VCaP (cell line): Measurements from ENCODE around the gene PSTK.
A peak's percentile ranks its signal among the peaks of the same experiment; 100 is the strongest.

Source experiments
- H3K27ac ChIP-seq: fragments of 450-650 bp; 2 replicates; pipeline ENCODE4 v1.5.1; 2017
- TF ChIP-seq, protein P1 (sequence below): fragments of 450-650 bp; conservative IDR thresholded peaks from 2 replicates; pipeline ENCODE4 v1.5.1; 2017; ENCODE audit warnings: mild to moderate bottlenecking, moderate library complexity

PSTK gene

DNA sequence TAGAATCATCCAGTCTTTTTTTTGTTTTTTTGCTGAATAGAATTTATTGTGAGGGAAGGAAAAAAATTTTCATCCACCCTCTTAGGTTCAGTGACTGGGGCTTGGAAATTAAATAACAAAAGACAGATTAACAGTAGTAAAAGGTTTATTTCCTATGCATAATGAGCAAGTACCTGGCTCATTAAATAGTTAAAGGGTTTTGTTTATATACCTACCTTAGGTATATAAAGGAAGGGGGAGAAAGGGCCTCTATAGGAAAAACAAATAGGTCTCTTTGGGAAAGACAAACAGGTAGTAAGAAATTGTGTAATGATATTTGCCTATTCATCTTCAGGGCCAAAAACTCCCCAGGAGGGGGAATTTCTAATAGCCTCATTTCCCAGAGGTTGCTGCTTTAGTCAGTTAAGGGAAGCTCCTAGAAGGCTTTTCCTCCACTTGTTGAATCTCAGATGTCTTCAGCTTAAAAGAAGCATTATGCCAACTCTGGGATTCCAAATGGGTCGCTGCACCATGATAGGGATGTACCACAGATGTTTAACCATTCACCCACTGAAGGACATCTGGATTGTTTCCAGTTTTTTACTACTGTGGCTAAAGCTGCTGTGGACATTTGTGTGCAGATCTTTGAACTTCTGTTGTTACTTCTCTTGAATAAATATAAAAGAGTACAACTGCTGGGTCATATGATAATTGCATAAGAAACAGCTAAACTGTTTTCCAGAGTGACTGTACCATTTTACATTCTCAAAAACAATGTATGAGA is 39.9 kb downstream of the PSTK start:
- H3K27ac ChIP-seq = peak overlapping the region; percentile 33; the same call in 1 of the 2 replicates
- TF ChIP-seq, protein P1, sequence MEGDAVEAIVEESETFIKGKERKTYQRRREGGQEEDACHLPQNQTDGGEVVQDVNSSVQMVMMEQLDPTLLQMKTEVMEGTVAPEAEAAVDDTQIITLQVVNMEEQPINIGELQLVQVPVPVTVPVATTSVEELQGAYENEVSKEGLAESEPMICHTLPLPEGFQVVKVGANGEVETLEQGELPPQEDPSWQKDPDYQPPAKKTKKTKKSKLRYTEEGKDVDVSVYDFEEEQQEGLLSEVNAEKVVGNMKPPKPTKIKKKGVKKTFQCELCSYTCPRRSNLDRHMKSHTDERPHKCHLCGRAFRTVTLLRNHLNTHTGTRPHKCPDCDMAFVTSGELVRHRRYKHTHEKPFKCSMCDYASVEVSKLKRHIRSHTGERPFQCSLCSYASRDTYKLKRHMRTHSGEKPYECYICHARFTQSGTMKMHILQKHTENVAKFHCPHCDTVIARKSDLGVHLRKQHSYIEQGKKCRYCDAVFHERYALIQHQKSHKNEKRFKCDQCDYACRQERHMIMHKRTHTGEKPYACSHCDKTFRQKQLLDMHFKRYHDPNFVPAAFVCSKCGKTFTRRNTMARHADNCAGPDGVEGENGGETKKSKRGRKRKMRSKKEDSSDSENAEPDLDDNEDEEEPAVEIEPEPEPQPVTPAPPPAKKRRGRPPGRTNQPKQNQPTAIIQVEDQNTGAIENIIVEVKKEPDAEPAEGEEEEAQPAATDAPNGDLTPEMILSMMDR = no peak

DNA sequence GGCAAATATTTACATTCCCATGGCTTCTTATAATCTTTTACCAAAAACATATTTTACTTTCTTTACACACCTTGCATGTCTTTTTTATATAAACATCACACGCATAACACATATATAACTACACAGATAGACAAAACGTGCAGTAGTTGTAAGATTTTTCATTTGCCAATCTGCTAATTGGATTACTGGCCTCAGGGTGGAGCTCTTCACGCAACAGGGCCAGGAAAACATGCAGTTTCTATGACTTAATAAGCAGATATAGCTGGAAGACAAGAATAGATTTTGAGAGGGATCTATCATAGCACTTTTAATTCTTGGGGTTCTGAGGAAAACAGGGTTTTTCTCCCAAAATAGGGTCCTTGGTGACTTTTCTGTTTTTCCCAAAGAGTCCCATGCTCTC is 41.3 kb downstream of the PSTK start:
- H3K27ac ChIP-seq = no peak overlapping the region
- TF ChIP-seq, protein P1 = peak; percentile 57

DNA sequence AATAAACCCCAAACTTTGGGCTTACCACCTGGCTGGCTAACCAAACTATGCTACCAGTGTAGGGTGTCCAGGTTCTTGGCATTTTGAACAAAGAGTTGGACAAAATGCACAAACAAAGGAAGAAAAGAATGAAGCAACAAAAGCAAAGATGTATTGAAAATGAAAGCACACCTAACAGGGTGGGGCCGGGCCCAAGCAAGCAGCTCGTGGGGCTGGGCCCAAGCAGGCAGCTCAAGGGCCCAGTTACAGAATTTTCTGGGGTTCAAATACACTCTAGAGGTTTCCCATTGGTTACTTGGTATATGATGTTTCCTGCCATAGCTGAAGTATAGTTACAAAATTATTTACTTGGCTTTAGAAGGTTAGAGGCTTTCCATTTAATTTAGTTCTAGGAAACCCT is 44.3 kb downstream of the PSTK start:
- H3K27ac ChIP-seq = no peak overlapping the region

DNA sequence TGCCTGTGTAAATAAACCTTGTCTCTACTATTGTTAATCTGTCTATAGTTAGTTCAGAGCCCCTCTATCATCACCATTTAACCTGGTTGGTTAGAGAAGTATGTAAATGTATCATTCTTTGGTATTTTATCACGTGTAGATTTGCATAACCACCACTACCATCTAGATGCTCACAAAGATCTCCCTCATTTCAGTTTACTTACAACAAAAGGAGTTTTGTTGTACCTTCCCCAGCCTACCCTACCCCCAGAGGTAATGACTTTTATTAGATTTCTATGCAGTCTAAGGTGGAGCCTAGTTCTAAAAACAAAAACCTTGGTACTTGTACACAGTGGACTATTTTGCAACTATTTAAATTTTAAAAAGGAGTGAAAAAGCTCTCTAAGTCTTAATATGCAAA is 46.1 kb downstream of the PSTK start:
- TF ChIP-seq, protein P1 = no peak
- H3K27ac ChIP-seq = no peak overlapping the region

More for the DNA sequence above, 44.3 kb downstream of the PSTK start:
- TF ChIP-seq, protein P1 = no peak

DNA sequence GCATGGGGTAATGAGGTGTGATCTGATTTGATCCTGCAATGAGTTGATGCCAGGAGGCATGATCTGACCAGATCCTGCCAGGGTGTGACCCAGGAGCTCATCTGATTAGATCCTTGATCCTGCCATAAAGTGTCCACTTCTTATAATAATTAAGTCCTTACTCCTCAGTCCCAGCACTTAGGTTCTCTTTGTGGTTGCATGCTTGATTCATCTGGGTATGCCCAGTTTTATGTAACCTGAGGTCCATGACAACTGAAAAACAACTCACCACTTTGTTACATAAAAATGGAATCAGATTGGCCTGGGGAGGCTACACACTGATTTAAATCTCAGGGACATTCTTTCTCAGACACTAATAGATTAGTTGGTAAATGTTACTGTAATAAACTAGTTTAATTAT is 47.7 kb downstream of the PSTK start:
- TF ChIP-seq, protein P1 = no peak

DNA sequence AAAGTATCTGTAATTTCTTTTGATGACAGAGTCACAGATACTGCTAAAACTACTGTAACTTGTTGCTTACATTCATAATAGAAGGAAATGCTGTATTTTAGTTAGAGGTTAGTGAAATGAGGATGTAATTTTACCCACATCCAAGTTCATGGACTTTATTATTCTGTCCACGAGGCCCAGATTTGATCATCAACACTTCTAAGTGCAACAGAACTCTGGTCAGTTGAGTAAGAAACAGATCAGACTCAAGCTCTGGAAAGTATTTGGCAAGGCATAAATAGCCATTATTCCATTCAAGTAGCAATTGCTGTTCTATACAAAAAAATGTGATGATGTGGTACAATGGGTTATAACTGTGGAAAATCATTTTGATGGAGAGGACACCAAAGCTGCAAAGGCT is 50.9 kb downstream of the PSTK start:
- TF ChIP-seq, protein P1 = no peak
- no peak overlapping the region for H3K27ac ChIP-seq

More for the DNA sequence above, 47.7 kb downstream of the PSTK start:
- H3K27ac ChIP-seq = no peak overlapping the region

DNA sequence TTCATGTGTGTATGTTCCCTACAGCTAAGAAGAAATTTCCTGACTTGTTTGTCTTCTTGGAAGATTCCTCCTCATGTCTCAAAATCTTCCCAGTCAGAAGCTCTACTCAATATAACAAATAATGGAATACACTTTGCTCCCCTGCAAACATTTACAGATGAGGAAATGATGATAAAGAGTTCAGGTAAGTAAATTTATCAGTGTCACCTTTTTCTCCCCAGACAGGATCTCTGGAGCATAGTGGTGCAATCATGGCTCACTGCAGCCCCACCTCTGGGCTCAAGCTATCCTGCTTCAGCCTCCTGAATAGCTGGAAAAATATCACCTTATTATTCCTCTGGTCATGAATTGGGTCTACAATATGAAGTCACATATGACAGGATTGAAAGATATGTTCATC is 54.1 kb downstream of the PSTK start:
- TF ChIP-seq, protein P1 = no peak
- no peak overlapping the region for H3K27ac ChIP-seq
